Trophoblast cell (in vitro differentiated cells and primary cell): ENCODE results near the gene ANXA8.
A peak's percentile ranks its signal among the peaks of the same experiment; 100 is the strongest.
"Not testable (repeated sequence)": the region's sequence is repeated elsewhere in the genome, so short reads cannot be mapped to it uniquely, and the experiment has no call there.

Experiments used
- DNase-seq, 2 donors: peaks; one replicate each; pipeline ENCODE4 v3.0.0-alpha.2; 2016
- H2AFZ ChIP-seq: 2 replicates; pipeline ENCODE4 v1.6.1; 2013; ENCODE audit warnings: low read length, moderate library complexity, mild to moderate bottlenecking; ENCODE audit not compliant: insufficient read depth, poor library complexity
- H2AK5ac ChIP-seq: 2 replicates; pipeline ENCODE4 v1.6.1; 2013; ENCODE audit warnings: mild to moderate bottlenecking, low read length
- H2BK120ac ChIP-seq: 2 replicates; pipeline ENCODE4 v1.6.1; 2013; ENCODE audit warnings: low read length, mild to moderate bottlenecking, moderate library complexity; ENCODE audit not compliant: insufficient read depth, poor library complexity
- H2BK12ac ChIP-seq: 2 replicates; pipeline ENCODE4 v1.6.1; 2013; ENCODE audit warnings: mild to moderate bottlenecking, low read length, moderate library complexity
- H2BK5ac ChIP-seq: 2 replicates; pipeline ENCODE4 v1.6.1; 2013; ENCODE audit warnings: low read length, low read depth, moderate library complexity, mild to moderate bottlenecking; ENCODE audit not compliant: poor library complexity
- H3K14ac ChIP-seq: 2 replicates; pipeline ENCODE4 v1.6.1; 2013; ENCODE audit warnings: mild to moderate bottlenecking, low read length
- H3K18ac ChIP-seq: 2 replicates; pipeline ENCODE4 v1.6.1; 2013; ENCODE audit warnings: mild to moderate bottlenecking, low read length
- H3K23ac ChIP-seq: 2 replicates; pipeline ENCODE4 v1.6.1; 2013; ENCODE audit warnings: low read length
- H3K27ac ChIP-seq: 2 replicates; pipeline ENCODE4 v1.5.1; 2013; ENCODE audit warnings: low read depth, mild to moderate bottlenecking, inconsistent platforms, low read length, moderate library complexity
- H3K27me3 ChIP-seq: 2 replicates; pipeline ENCODE4 v1.6.1; 2013; ENCODE audit warnings: inconsistent platforms, mild to moderate bottlenecking, low read length, moderate library complexity; ENCODE audit not compliant: insufficient read depth
- H3K36me3 ChIP-seq, 2 experiments: 1 replicate in 1 of 2; 2 replicates in 1 of 2; pipeline ENCODE4 v1.6.1; 2013; ENCODE audit warnings: low read length in 2 of 2, mild to moderate bottlenecking in 2 of 2, moderate library complexity in 1 of 2; ENCODE audit not compliant: insufficient read depth in 2 of 2, control insufficient read depth in 1 of 2
- H3K4ac ChIP-seq: 2 replicates; pipeline ENCODE4 v1.6.1; 2013; ENCODE audit warnings: low read depth, mild to moderate bottlenecking, low read length, moderate library complexity
- H3K4me1 ChIP-seq, 2 experiments: 1 replicate in 1 of 2; 2 replicates in 1 of 2; pipeline ENCODE4 v1.6.1; 2013; ENCODE audit warnings: low read length in 2 of 2, mild to moderate bottlenecking in 2 of 2, moderate library complexity in 1 of 2; ENCODE audit not compliant: insufficient read depth in 2 of 2, control insufficient read depth in 1 of 2
- H3K4me2 ChIP-seq: 2 replicates; pipeline ENCODE4 v1.6.1; 2013; ENCODE audit warnings: inconsistent platforms, mild to moderate bottlenecking, low read length, moderate library complexity
- H3K4me3 ChIP-seq: 2 replicates; pipeline ENCODE4 v1.5.1; 2013; ENCODE audit warnings: mild to moderate bottlenecking, low read depth, low read length, inconsistent platforms
- H3K79me1 ChIP-seq: one replicate; pipeline ENCODE4 v1.6.1; 2013; ENCODE audit warnings: low read length
- H3K79me2 ChIP-seq: 2 replicates; pipeline ENCODE4 v1.6.1; 2013; ENCODE audit warnings: low read length, mild to moderate bottlenecking; ENCODE audit not compliant: control insufficient read depth, insufficient read depth, poor library complexity
- H3K9ac ChIP-seq: 2 replicates; pipeline ENCODE4 v1.6.1; 2013; ENCODE audit warnings: mild to moderate bottlenecking, low read length
- H3K9me3 ChIP-seq: 2 replicates; pipeline ENCODE4 v1.6.1; 2013; ENCODE audit warnings: low read depth, mild to moderate bottlenecking, control low read depth, inconsistent platforms, low read length; ENCODE audit not compliant: insufficient read depth
- H4K12ac ChIP-seq: 2 replicates; pipeline ENCODE4 v1.6.1; 2013; ENCODE audit warnings: low read depth, mild to moderate bottlenecking, low read length, moderate library complexity
- H4K8ac ChIP-seq: 2 replicates; pipeline ENCODE4 v1.6.1; 2013; ENCODE audit warnings: low read depth, mild to moderate bottlenecking, low read length, moderate library complexity
- H4K91ac ChIP-seq: one replicate; pipeline ENCODE4 v1.6.1; 2013; ENCODE audit warnings: low read depth, mild to moderate bottlenecking, low read length, moderate library complexity
- WGBS: extraction: QIAGEN DNeasy Blood & Tissue Kit; methylation state at CpG from one replicate; pipeline ENCODE4 v1.1.7; 2013; ENCODE audit warnings: missing lambda C conversion rate; ENCODE audit not compliant: insufficient read length, insufficient coverage; ENCODE audit errors: extremely low coverage; 5-methylcytosine and 5-hydroxymethylcytosine counted together

Gene ANXA8

DNA sequence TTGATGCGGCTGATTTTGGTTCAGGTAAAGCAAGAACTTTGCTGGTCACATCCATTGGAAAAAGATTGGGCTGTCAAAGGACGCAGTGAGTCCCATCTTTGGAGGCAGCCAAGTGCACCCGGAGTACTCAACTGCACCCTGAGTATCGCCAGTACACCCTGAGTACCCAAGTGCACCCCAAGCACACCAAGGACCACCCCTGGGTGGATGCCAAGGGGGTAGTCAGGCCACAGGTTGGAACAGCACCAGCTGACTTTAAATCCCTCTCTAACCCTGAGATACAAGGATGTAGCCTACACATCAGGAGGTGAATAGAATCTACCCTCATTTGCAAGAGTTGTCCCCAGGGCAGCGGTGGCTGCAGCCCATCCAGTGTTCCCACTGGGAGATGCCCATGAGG, 16.5 kb downstream of the ANXA8 start:
- WGBS = no CpG with 5 or more reads among the region's 5 CpGs

DNA sequence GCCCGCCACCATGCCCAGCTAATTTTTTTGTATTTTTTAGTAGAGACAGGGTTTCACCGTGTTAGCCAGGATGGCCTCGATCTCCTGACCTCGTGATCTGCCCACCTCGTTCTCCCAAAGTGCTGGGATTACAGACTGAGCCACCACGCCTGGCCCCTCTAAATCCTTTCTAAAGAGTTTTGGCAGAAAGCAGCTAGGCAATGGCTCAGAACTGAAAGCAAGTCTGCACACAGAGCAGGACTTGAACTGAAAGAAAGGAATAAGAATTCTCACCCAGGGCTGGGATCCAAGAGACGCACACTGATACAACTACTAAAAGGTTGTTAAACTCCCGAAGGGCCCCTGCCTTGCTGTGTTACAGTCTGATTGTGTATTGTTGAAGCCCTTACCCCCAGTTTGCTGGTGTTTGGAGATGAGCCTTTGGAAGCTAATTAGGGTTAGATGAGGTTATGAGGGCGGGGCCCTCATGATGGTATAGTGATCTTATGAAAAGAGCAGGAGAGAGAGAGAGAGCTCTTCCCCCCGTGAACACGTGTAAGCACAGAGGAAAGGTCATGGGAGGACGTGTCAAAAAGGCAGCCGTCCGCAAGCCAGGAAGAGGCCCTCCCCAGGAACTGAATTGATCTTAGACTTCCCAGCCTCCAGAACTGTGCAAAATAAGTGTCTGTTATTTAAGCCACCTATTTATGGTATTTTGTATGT, 18.5 kb downstream of the ANXA8 start:
- no CpG with 5 or more reads among the region's 14 CpGs for WGBS
- peak overlapping the region; percentile 51 for H2BK120ac ChIP-seq
- not testable (repeated sequence) for H3K79me2 ChIP-seq, DNase-seq, H3K18ac ChIP-seq, H3K4ac ChIP-seq, H3K79me1 ChIP-seq, H3K27me3 ChIP-seq, H3K27ac ChIP-seq, H3K14ac ChIP-seq, H3K4me3 ChIP-seq, H3K4me1 ChIP-seq, H4K8ac ChIP-seq, H3K23ac ChIP-seq, H4K12ac ChIP-seq, H2AFZ ChIP-seq, H3K9me3 ChIP-seq, H3K36me3 ChIP-seq, H3K9ac ChIP-seq, H3K4me2 ChIP-seq
- H2AK5ac ChIP-seq = peak overlapping the region; percentile 62
- H2BK5ac ChIP-seq = peak overlapping the region; percentile 49
- peak overlapping the region; percentile 71 for H2BK12ac ChIP-seq
- H4K91ac ChIP-seq = peak overlapping the region; percentile 47

More for the DNA sequence above, 16.5 kb downstream of the ANXA8 start:
- not testable (repeated sequence) for H3K36me3 ChIP-seq, H3K27me3 ChIP-seq, DNase-seq, H3K4me1 ChIP-seq, H2BK5ac ChIP-seq, H3K4me3 ChIP-seq, H3K9ac ChIP-seq, H3K27ac ChIP-seq, H2AFZ ChIP-seq, H3K9me3 ChIP-seq, H3K18ac ChIP-seq, H3K4ac ChIP-seq, H3K4me2 ChIP-seq, H3K79me1 ChIP-seq, H3K23ac ChIP-seq, H4K8ac ChIP-seq, H3K14ac ChIP-seq, H2BK12ac ChIP-seq, H2BK120ac ChIP-seq, H4K91ac ChIP-seq, H3K79me2 ChIP-seq, H4K12ac ChIP-seq
- peak overlapping the region; percentile 72 for H2AK5ac ChIP-seq

DNA sequence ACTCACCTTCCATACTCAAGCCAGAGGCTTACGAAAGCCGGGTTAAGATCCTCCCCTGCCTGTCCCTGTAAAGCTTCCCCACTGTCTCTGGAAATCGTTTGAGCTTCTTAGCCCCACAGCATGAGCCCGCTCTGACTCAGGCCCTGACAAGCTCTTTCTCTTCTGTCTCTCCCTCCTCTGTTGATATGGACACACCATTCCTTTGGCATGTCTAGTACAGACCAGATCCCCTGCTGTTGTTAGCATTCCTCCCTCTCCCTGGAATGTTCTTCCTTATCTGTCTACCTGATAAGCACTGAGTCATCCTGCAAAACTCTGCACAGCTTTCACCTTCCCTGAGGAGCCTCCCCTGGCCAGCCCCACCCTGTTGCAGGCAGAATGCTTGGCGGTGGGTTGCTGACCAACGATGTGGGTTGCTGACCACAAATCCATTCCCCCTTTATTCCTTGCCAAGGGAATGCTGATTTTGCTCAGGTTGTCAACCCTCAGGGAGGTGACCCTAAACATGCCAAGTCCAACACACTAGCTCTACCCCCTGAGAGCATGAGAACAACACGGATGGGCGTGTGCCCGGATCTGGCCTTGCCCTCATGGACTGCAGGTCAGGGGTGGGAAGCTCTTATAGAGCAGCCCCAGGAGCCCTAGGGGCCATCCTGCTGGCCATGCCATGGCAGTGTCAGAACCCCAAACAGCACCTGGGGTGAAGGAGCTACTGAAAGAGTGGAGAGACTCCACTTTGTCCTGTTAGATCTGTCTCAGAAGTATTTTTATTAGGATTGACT, 21.1 kb downstream of the ANXA8 start:
- peak overlapping the region; percentile 31 for H2BK5ac ChIP-seq
- not testable (repeated sequence) for H4K8ac ChIP-seq, H3K4ac ChIP-seq, H3K79me1 ChIP-seq, H4K12ac ChIP-seq, H3K79me2 ChIP-seq, H3K36me3 ChIP-seq, H3K4me2 ChIP-seq, H3K14ac ChIP-seq, H3K27me3 ChIP-seq, H3K9ac ChIP-seq, DNase-seq, H3K4me3 ChIP-seq, H2AK5ac ChIP-seq, H3K18ac ChIP-seq, H3K4me1 ChIP-seq, H2AFZ ChIP-seq, H3K23ac ChIP-seq, H2BK12ac ChIP-seq, H3K9me3 ChIP-seq, H2BK120ac ChIP-seq
- H4K91ac ChIP-seq = peak overlapping the region; percentile 72
- H3K27ac ChIP-seq = peak overlapping the region; percentile 57
- WGBS = no CpG with 5 or more reads among the region's 9 CpGs

DNA sequence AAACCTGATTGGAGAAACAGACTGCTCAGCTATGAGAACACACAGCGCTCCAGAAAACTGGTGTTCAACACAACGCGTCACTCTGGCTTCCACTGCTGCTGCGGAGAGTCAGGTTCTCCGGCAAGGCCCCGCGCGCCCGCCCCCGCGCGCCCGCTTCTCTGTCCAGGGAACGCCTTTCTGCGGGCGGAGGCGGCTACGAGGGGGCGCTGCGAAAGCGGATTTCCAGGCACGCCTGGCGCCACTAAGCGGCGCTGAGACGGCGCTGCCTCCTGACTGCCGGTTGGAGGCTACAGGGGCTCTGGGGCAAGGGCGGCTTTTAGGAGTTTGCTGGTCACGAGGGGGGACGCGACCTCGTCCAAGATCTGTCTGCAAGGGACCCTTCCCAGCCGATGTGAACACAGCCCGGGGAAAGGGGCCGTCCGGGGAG, 22.6 kb downstream of the ANXA8 start:
- not testable (repeated sequence) for H3K36me3 ChIP-seq

More for the DNA sequence above, 22.6 kb downstream of the ANXA8 start:
- peak; percentile 74 to 83 for DNase-seq
- not testable (repeated sequence) for H3K4me3 ChIP-seq, H3K9ac ChIP-seq, H2AK5ac ChIP-seq, H3K79me2 ChIP-seq, H2BK12ac ChIP-seq, H3K27me3 ChIP-seq, H2AFZ ChIP-seq, H3K23ac ChIP-seq, H3K4me1 ChIP-seq, H3K79me1 ChIP-seq, H3K4ac ChIP-seq, H3K9me3 ChIP-seq
- Histone ChIP-seq H4K8ac (peak overlapping the region; percentile 79), H4K12ac (peak overlapping the region; percentile 70), H3K27ac (peak overlapping the region; percentile 94), H2BK120ac (peak overlapping the region; percentile 80), H2BK5ac (peak overlapping the region; percentile 91), H3K4me2 (peak overlapping the region; percentile 27), H3K18ac (peak overlapping the region; percentile 71), H4K91ac (peak overlapping the region; percentile 94), H3K14ac (peak overlapping the region; percentile 89)
- no CpG with 5 or more reads among the region's 37 CpGs for WGBS
